ENCODE measurements around the gene NRXN2. TPM values are rescaled to one million over a fixed set of nuclear protein-coding genes. Genes with fewer than 3 reads are reported as not detected.

NRXN2 gene
- total and polyA plus RNA-seq, 2 of the 13 experiments (the other 11 are each of a cell fraction or from before 2014, with no cell fraction given), result not detected

DNA sequence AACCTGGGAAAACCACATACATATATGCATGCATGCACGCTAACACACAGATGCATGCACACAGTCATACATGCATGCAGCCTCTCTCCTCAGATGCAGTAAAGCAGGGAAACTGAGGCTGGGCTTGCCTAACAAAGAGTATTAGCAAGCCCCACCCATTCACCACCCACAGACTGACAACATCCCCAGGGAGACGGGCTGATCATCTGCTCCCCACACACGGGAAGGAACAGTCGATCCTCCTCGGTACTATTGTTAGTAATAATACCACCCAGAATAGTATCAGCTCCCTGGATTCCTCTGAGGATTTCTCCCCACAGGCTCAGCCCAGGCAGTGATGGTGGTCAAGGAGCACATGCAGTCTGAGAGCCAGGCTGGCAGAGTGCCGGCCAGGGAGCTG, 90.8 kb downstream of the NRXN2 start:
- no peak for ATAC-seq
- 100% methylated on average over 1 of the region's 6 CpGs for WGBS (ENCODE audit: low lambda C conversion rate)
- Histone ChIP-seq H3K27me3 (ENCODE audit: control insufficient read depth in 1 of 2, insufficient read depth in 2 of 2, low read length in 2 of 2) (peaks cover 11 to 57% of the 10 kb centered on the region in 2 experiments), H3K4me1 (ENCODE audit: insufficient read depth, low read length) (no peaks in the 10 kb centered on the region), H3K9me3 (ENCODE audit: low read length) (no peaks in the 10 kb centered on the region), H3K27ac (ENCODE audit: extremely low read length, insufficient read depth, low read length) (no peak overlapping the region), H3K4me2 (ENCODE audit: low read depth, low read length) (no peak overlapping the region), H3K36me3 (replicated peaks in 1 of 2; ENCODE audit: control insufficient read depth in 1 of 2, insufficient read depth in 2 of 2, low read length in 2 of 2) (no peaks in the 10 kb centered on the region), H4K20me1 (ENCODE audit: insufficient read depth, low read length) (no peaks in the 10 kb centered on the region), H2AFZ (ENCODE audit: low read length) (no peak overlapping the region), H3K9ac (ENCODE audit: insufficient read depth, low read depth, low read length) (no peak overlapping the region), H3K79me2 (ENCODE audit: insufficient read depth, low read length) (no peaks in the 10 kb centered on the region), H3K4me3 (replicated peaks in 1 of 3; ENCODE audit: insufficient read depth in 1 of 3, low read depth in 2 of 3, low read length in 3 of 3) (no peak overlapping the region)
- ChIA-PET POLR2A (no interaction called here), CTCF (ENCODE audit: low intra/inter-chr PET ratio, low total read pairs) (no interaction called here)
- FAIRE-seq, result no peak
- no peak for DNase-seq (ENCODE audit: low spot score)
- in situ Hi-C loops (cut with HindIII; ENCODE audit: extremely low pct_ligation_motif_present, low pct_unique_long_range_greater_than_20kb) (no loop called here), intact Hi-C loops (cut with micrococcal nuclease; ENCODE audit: unreplicated experiment) (no loop called here)
- no TSS peak for BruUV-seq (replicated peaks)
- TF ChIP-seq, protein P1, sequence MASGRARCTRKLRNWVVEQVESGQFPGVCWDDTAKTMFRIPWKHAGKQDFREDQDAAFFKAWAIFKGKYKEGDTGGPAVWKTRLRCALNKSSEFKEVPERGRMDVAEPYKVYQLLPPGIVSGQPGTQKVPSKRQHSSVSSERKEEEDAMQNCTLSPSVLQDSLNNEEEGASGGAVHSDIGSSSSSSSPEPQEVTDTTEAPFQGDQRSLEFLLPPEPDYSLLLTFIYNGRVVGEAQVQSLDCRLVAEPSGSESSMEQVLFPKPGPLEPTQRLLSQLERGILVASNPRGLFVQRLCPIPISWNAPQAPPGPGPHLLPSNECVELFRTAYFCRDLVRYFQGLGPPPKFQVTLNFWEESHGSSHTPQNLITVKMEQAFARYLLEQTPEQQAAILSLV (CRISPR knock-in tag; IDR thresholded peaks at IDR 0.05; ENCODE audit: borderline replicate concordance), result no peak
- TF ChIP-seq, protein P2, sequence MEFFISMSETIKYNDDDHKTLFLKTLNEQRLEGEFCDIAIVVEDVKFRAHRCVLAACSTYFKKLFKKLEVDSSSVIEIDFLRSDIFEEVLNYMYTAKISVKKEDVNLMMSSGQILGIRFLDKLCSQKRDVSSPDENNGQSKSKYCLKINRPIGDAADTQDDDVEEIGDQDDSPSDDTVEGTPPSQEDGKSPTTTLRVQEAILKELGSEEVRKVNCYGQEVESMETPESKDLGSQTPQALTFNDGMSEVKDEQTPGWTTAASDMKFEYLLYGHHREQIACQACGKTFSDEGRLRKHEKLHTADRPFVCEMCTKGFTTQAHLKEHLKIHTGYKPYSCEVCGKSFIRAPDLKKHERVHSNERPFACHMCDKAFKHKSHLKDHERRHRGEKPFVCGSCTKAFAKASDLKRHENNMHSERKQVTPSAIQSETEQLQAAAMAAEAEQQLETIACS (CRISPR knock-in tag; IDR thresholded peaks at IDR 0.05), result no peak
- no peak for TF ChIP-seq ZKSCAN1 (IDR thresholded peaks at IDR 0.05; ENCODE audit: low read length)
- no peak for TF ChIP-seq DR1 (CRISPR knock-in tag; IDR thresholded peaks at IDR 0.05)
- no peak for TF ChIP-seq ZNF660 (CRISPR knock-in tag; IDR thresholded peaks at IDR 0.05; ENCODE audit: borderline replicate concordance, low read depth)
- TF ChIP-seq ELF1 (CRISPR knock-in tag; IDR thresholded peaks at IDR 0.05), result no peak
- no peak for TF ChIP-seq ZNF672 (CRISPR knock-in tag; IDR thresholded peaks at IDR 0.05)
- no peak for TF ChIP-seq ZNF761 (CRISPR knock-in tag; conservative IDR thresholded peaks at IDR 0.05)
- no peak for TF ChIP-seq ATF1 (CRISPR knock-in tag; IDR thresholded peaks at IDR 0.05)
- no peak for TF ChIP-seq HDAC6 (IDR thresholded peaks at IDR 0.05; ENCODE audit: low read depth, low read length)
- no peak for TF ChIP-seq DMAP1 (CRISPR knock-in tag; IDR thresholded peaks at IDR 0.05)
- TF ChIP-seq, protein P3, sequence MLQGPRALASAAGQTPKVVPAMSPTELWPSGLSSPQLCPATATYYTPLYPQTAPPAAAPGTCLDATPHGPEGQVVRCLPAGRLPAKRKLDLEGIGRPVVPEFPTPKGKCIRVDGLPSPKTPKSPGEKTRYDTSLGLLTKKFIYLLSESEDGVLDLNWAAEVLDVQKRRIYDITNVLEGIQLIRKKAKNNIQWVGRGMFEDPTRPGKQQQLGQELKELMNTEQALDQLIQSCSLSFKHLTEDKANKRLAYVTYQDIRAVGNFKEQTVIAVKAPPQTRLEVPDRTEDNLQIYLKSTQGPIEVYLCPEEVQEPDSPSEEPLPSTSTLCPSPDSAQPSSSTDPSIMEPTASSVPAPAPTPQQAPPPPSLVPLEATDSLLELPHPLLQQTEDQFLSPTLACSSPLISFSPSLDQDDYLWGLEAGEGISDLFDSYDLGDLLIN (CRISPR knock-in tag; IDR thresholded peaks at IDR 0.05; ENCODE audit: borderline replicate concordance), result no peak
- TF ChIP-seq ZBTB8A (CRISPR knock-in tag; IDR thresholded peaks at IDR 0.05; ENCODE audit: borderline replicate concordance, low read depth), result no peak
- TF ChIP-seq SIN3A (IDR thresholded peaks at IDR 0.05; ENCODE audit: borderline replicate concordance, low read depth, low read length), result no peak
- TF ChIP-seq, protein P4, sequence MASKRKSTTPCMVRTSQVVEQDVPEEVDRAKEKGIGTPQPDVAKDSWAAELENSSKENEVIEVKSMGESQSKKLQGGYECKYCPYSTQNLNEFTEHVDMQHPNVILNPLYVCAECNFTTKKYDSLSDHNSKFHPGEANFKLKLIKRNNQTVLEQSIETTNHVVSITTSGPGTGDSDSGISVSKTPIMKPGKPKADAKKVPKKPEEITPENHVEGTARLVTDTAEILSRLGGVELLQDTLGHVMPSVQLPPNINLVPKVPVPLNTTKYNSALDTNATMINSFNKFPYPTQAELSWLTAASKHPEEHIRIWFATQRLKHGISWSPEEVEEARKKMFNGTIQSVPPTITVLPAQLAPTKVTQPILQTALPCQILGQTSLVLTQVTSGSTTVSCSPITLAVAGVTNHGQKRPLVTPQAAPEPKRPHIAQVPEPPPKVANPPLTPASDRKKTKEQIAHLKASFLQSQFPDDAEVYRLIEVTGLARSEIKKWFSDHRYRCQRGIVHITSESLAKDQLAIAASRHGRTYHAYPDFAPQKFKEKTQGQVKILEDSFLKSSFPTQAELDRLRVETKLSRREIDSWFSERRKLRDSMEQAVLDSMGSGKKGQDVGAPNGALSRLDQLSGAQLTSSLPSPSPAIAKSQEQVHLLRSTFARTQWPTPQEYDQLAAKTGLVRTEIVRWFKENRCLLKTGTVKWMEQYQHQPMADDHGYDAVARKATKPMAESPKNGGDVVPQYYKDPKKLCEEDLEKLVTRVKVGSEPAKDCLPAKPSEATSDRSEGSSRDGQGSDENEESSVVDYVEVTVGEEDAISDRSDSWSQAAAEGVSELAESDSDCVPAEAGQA (IDR thresholded peaks at IDR 0.05; ENCODE audit: low read depth), result no peak
- TF ChIP-seq, protein P4 (CRISPR knock-in tag; IDR thresholded peaks at IDR 0.05; ENCODE audit: borderline replicate concordance), result no peak
- no peak for TF ChIP-seq ISL2 (CRISPR knock-in tag; IDR thresholded peaks at IDR 0.05)
